CMK (cell line): ENCODE results near the gene USP15.
"Not testable (repeated sequence)": the region's sequence is repeated elsewhere in the genome, so short reads cannot be mapped to it uniquely, and the experiment has no call there.

Experiments
- DNase-seq: peaks from one replicate; pipeline ENCODE4 v3.0.0-alpha.2; 2010; ENCODE audit warnings: low read depth

The USP15 gene

GRCh38 chr12:62372134-62372533 is 111.9 kb downstream of the USP15 start:
- DNase-seq = no peak

GRCh38 chr12:62372825-62373224 is 112.6 kb downstream of the USP15 start:
- DNase-seq = no peak

DNA sequence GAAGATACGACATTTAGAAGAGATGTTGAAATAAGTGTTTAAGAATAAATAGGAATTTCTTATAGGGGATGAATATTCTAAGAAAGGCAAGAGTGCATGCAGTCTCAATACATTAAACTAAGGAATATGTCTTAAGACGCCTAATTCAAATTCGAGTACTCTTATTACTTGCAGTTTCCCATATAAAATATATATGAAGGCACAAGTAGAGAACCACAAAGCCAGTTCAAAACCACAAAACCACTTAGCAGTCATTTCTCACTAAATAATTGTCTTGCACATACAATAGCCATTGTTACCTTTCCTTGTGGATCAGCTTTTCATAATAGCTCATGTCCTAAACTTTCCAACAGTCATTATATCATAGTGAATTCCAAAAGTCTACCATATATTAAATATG is 115.4 kb downstream of the USP15 start:
- no peak for DNase-seq

DNA sequence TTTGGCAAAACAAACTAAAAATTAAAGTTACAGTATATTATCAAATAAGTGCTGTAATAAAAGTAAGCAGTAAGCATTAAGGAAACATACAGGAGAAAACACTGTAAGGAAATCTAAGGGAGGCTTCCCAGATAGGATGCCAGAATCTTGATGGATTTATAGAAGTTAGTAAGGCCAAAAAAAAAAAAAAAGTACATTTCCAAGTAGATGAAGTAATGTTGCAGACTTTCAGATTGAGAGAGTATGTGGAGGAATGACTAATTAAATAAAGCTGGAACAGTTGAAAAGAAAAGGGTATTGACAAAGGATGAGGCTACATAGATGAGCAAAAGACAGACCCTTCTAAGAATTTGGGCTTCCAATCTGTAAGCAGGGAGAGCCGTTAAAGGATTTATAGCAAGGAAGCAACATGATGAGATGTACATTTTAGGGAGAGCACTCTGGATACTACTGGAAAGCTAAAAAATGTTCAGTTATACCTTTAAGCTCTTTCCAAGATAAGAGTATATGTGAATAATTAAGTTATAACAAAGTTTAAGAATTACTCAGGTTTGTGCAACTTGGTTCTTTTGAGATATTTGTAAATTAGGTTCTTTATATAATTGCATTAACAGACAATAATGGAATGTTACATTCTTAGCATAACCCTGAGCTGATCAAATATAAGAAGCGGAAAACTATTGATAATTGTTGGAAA is 119.0 kb downstream of the USP15 start:
- DNase-seq = no peak

DNA sequence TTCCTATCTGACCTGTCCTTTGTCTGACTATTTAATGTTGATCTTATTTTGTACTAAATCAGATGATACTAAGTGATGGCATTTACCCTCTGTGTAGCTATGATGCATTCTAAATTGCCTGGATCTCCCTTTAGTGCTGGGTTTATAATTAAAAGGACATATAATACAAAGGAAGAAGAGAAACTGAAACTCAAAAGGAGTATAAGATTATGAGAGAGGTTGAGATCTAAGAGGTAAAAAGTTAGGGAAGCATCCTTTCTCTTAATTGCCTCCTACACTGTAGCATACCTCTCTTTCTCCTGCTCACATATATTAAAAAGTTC is 119.5 kb downstream of the USP15 start:
- DNase-seq = no peak

DNA sequence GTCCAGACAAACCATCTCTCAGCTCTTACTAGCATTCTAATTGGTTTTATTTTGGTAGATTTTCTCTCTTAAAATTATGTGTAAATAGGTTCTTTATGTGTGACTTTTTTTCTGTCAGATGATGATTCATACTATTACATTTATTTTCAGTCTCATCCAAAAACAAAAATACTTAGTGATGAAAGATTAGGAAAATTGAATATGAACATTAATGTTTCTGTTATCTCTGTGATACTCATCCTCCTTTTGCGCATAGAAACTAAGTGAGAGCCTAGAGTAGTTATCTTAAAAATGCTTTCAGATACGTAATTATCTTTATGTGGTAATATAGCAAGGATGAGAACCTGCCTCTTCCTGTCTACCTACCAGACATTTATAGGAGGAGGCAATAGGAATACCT is 122.3 kb downstream of the USP15 start:
- DNase-seq = no peak

- no peak for DNase-seq
These were observed 136.5 kb downstream of the USP15 start for GRCh38 chr12:62396750-62397149.

GRCh38 chr12:62400135-62400534 is 139.9 kb downstream of the USP15 start:
- DNase-seq = no peak

DNA sequence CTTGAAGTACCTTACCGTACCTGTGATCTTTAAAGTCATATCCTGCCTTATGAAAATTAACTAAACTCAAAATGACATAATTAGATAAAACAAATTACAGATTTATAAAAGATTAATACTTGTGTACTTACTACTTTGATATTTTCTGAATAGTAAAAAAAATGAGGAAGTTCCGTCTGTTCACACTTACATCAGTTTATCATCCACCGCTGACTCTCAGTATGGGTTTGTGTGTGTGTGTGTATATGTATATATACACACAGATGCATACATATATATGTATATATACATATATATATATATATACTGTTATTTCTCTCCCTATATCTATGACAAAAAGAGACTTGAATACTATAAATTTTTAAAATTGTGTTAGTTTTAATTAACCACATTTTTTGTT is 141.4 kb downstream of the USP15 start:
- DNase-seq = no peak

GRCh38 chr12:62403031-62403430 is 142.8 kb downstream of the USP15 start:
- DNase-seq = no peak

- DNase-seq = no peak
These were observed 147.4 kb downstream of the USP15 start for GRCh38 chr12:62407587-62407986.

DNA sequence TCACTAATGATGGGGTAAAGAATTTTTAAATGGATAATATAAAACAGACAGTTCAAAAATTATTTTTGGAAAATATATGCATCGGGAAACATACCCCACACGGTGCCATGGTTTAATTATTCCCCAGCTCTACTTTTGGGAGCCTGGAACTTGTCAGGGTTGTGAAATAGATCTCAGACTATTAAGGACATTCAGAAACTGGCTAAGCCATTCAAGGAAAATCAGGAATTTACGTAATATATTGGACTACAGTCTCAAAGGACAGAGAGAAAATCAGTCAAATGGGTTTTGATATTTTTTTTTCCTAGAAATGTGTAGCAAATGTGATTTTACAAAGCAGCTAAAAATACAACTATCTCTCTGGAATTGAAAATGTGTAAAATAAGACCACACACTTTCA is 148.9 kb downstream of the USP15 start:
- DNase-seq = no peak

- no peak for DNase-seq
These were observed 154.0 kb downstream of the USP15 start for GRCh38 chr12:62414180-62414579.

DNA sequence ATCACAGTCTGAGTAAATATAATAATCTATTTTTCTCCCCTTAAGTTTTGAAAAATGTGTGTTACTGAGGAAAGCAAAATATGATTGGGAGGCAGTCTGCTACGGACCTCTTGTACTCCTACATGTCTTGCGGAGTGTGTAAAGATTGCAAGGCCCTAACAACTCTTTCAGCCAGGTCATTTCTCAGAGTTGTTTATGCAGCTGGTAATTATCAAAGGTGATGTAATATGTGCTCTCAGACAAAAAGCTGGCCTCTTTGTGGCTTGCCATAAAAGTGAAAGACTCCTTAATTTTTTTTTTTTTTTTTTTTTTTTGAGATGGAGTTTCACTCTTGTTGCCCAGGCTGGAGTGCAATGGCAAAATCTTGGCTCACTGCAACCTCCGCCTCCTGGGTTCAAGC is 165.9 kb downstream of the USP15 start:
- no peak for DNase-seq

GRCh38 chr12:62429457-62429856 is 169.3 kb downstream of the USP15 start:
- DNase-seq = no peak

DNA sequence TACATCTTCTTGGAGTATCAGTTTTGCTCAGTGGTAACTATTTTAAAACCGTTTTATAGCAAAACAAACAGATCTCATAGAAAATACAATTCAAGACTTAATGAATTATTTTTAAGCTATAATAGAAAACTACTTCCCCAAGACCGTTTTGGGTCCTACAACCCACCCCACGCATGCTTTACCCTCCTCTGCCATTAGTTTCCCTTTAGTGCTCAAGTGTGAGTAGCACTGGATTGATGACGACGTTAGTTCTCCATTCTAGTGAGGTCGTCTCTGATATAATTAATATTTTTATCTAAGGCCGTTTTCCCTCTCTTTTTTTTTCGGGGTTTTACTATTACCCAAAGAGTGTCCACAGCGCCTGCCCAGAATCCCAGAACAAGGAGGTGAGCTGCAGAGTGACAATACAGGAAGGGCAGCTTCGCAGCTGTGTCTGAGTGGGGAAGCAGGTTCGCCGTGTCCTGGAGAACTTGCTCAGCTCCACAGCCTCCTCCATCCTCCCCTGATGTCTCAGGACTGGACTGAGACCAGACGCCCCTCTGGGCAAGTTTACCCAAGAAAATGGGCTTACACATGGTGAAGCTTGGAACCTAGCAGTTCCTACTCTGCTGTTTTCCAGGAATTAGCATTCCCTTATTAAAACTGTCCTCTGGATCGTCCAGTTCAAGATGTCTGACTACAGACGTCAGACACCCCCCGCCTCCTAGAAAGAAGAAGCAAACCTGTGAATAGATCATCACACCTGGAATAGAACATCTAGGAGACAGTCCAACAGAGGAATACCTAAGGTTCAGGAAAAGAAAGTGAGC is 174.5 kb downstream of the USP15 start:
- DNase-seq = no peak

DNA sequence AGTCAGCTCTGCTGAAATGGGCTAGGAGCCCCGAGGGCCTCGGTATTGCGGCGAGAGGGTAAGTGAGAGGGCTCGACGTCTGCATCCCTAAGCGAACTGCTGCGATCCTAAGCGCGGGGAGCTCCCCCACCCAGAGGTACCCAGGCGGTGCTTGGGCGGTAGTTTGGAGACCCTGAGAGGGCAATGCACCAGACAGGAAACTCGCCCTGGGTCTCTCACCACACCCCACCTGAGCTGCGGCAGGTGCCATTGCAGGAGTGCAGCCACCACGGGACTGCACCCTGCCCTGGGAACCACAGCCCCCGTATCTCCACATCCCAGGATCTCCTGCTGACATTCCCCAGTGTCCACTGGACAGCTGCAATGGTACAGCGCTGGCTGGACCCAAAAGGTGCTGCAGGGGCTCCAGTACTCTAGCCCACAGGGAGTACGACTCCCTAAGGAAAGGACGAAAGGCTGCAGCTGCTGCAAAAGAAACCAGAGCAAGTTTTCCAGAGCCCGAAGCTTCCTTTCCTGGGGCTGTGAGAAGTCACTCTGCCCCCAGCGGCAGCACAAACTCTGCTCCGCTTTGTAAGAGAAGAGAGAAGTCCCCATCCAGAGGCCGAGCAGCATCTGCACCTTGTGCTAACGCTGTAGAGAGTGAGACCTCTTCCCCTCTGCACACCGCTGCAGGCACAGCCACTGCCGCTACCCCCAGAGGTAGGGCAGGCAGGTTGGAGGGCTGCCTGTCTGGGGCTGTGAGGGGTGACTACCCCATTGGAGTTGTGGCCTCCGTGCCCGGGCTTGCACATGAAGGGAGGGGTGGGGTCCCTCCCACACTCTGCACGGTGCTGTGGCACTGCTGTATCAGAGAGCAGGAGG is 175.3 kb downstream of the USP15 start:
- no peak for DNase-seq

DNA sequence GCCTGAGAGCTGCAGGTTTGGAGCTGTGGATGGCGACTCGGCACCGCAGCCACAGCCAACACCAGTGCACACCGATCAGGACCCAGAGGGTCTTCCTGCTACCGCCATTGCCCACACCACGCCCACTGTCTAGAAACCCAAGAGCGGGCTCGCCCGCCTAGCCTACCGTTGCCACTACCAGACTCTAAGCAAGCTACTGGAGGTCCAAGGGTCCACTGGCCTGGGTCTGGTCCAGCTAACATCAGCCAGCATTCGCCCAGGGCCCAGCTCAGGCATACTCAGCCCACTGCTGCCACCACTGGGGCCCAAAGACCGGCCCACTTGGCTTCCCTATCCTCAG is 175.9 kb downstream of the USP15 start:
- DNase-seq = no peak

- DNase-seq = peak; percentile 34
These were observed 178.0 kb downstream of the USP15 start for GRCh38 chr12:62438098-62438692.

GRCh38 chr12:62446754-62447452 is 186.7 kb downstream of the USP15 start:
- no peak for DNase-seq

DNA sequence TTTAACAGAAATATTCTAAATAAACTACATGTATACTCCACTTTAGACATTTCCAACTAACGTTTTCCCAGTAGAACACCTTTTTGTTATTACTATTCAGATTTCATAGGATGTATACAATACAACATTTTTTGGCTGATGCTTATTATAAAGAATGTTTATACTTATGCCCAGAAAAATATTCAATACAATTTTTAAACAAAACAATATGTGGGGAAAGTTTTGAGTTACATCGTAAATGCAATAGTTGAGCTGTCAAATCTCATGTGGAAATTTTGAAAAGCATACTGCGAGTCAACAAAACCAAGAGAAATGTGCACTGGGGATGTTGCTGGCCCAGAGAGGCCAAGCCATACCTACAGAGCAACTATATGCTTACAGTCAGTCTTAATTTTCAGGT is 188.2 kb downstream of the USP15 start:
- no peak for DNase-seq

- DNase-seq = not testable (repeated sequence)
These were observed 195.2 kb downstream of the USP15 start for GRCh38 chr12:62455429-62455828.
